AG09309 (cell line): ENCODE results near the gene TMEM245.
A peak's percentile ranks its signal among the peaks of the same experiment; 100 is the strongest.

Experiments used
- DNase-seq: peaks from one replicate; pipeline ENCODE4 v3.0.0-alpha.2; 2010; ENCODE audit warnings: low read depth
- H3K4me3 ChIP-seq: 2 replicates; pipeline ENCODE4 v1.5.1; 2011; ENCODE audit warnings: mild to moderate bottlenecking, low read depth, low read length, moderate library complexity; ENCODE audit not compliant: control insufficient read depth
- CTCF ChIP-seq: IDR thresholded peaks from 2 replicates; pipeline ENCODE4 v1.5.1; 2011; ENCODE audit warnings: mild to moderate bottlenecking, low read depth, low read length, inconsistent platforms; ENCODE audit not compliant: insufficient read depth, control insufficient read depth; ENCODE audit errors: missing control alignments

Gene TMEM245

GRCh38 chr9:109001275-109001676, 118.5 kb downstream of the TMEM245 start:
- H3K4me3 ChIP-seq = no peak overlapping the region
- peak; percentile 23 for TF ChIP-seq CTCF
- DNase-seq = peak; percentile 57

GRCh38 chr9:108997112-108997511, 122.6 kb downstream of the TMEM245 start:
- DNase-seq = no peak
- TF ChIP-seq CTCF = no peak
- no peak overlapping the region for H3K4me3 ChIP-seq

GRCh38 chr9:108996643-108997042, 123.1 kb downstream of the TMEM245 start:
- TF ChIP-seq CTCF = no peak
- DNase-seq = no peak

GRCh38 chr9:108994695-108995094, 125.1 kb downstream of the TMEM245 start:
- no peak for DNase-seq
- no peak overlapping the region for H3K4me3 ChIP-seq

More at GRCh38 chr9:108996643-108997042, 123.1 kb downstream of the TMEM245 start:
- H3K4me3 ChIP-seq = no peak overlapping the region

GRCh38 chr9:108991479-108991878, 128.3 kb downstream of the TMEM245 start:
- TF ChIP-seq CTCF = no peak
- DNase-seq = no peak
- no peak overlapping the region for H3K4me3 ChIP-seq

More at GRCh38 chr9:108994695-108995094, 125.1 kb downstream of the TMEM245 start:
- TF ChIP-seq CTCF = no peak

- no peak overlapping the region for H3K4me3 ChIP-seq
- DNase-seq = no peak
- TF ChIP-seq CTCF = no peak
Measured at GRCh38 chr9:108983885-108984284, 135.9 kb downstream of the TMEM245 start.

GRCh38 chr9:108980893-108981292, 138.9 kb downstream of the TMEM245 start:
- no peak for TF ChIP-seq CTCF
- H3K4me3 ChIP-seq = no peak overlapping the region
- no peak for DNase-seq
